ENCODE data around the gene ARMC7. TPM values are rescaled to one million over a fixed set of nuclear protein-coding genes. Genes with fewer than 3 reads are reported as not detected.
A peak's percentile ranks its signal among the peaks of the same experiment; 100 is the strongest.

ARMC7 gene
- total RNA-seq, 4 donors from 2014 or later: 8.2 to 41.1 (median 21.4) TPM

DNA sequence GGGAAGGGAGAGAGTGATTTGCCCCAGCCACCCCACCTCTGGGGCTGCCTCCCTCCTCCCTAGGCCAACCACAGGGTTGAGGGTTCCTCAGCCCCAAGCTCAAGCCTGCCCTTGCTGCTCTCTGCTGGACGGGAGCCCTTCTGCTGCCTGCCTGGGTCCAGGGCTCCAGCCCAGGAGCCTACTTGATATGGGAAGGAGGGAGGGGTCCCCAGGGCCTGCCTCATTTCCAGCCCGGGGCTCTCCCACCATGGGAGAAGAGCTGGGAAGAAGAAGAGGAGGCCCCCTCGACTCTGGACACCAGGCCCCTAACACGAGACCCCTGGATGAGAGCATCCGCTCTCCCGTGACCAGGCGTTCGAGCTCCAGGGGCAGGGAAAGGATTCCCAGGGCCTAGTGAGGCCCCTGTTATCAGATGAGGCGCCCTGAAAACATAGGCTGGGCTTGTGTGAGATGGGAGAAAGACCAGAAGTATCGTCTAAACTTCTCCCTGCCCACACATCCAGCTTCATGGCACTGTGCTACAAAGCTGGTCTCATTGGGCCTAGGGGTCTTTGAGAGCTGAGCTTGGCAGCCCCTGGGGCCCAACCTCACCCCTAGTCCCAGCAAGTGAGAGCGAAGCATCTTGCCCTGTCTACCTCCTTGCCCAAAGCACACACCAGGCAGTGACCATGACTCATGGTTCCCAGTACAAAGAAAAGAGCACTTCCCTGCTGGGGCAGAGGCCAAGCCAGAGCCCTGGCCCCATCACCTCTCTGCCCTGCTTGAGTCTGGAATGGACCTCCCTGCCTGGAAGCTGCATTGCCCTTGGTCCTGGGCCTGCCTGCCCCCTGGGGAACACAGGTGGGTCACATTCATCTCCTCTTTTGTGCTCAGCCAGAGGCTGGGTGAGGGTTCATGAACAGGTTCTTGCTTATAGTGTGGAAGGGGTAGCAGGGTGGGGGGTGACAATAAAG, 21.0 kb upstream of the ARMC7 start:
- 79% methylated on average over 10 of the region's 11 CpGs; no CpG with 5 or more reads in 1 of the 2 donors for WGBS, 2 donors (ENCODE audit: low coverage in 1 of 2)
- in situ Hi-C loops (cut with MboI; ENCODE audit: low pct_ligation_motif_present in 1 of 4, low pct_unique_long_range_greater_than_20kb in 1 of 4, low sequenced_read_pairs in 3 of 4): no loop called here
- no peaks in the 10 kb centered on the region for H3K36me3 ChIP-seq
- H3K9me3 ChIP-seq: no peaks in the 10 kb centered on the region
- intact Hi-C loops (cut with DNase I; ENCODE audit: low total_unique reads): no loop called here
- no peaks in the 10 kb centered on the region for H3K27me3 ChIP-seq
- TF ChIP-seq POLR2AphosphoS5 (IDR thresholded peaks at IDR 0.05) (peak in 2 of 3 donors; percentile 46 to 53), EP300 (IDR thresholded peaks at IDR 0.05; ENCODE audit: low read depth) (no peak)
- peak; percentile 50 for DNase-seq
- peaks cover 40 to 83% (median 59%) of the 10 kb centered on the region in 4 donors for H3K4me1 ChIP-seq
- peak overlapping the region; percentile 61 to 75 (median 64) for H3K4me3 ChIP-seq
- H3K27ac ChIP-seq: peak overlapping the region; percentile 96 to 98 (median 96)

DNA sequence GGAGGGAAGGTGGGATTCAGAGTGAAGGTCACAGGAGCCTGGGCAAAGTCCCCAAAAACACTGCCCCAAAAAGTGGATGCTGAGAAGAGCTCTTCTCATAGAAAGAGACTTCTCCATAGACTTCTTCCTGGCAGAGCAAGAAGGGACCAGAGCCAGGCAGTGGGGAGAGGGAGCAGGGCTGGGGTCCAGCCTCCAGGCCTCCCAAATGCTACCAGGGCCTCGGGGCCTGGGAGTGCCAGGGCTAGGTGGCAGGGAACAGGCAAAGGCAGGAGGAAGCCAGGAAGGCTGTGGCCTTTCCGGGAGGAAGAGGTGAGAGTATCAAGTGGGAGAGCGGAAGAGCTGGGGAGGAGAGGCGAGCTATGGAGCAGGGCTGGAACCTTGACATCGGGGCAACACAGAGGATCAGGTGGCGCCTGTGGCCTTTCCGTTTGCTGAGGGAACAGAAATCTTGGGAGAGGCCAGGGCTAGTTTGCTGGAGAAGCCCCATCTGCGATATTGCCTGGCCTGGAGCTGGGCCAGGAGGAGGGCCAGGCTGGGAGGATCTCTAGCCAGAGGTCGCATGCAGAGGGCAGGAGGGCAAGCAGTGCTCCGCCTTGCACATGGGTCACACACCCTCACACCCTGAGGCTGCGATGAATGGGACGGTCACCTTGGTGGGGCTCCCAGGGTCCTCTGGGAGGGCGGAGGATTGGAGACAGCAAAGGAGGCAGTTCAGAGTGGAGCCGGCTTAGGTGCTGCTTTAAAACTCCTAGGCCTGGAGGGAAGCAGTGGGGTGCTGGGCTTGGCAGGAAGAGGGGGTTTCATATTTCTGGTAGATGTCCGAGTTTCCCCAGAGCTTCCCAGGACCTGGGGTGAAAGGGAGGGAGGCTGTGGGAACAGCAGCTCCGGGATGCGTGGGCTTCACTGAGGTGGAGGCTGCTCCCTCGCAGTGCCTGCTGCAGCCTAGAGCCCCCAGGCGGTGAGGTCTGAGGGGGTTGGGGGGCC, 18.6 kb upstream of the ARMC7 start:
- H3K9me3 ChIP-seq: no peaks in the 10 kb centered on the region
- in situ Hi-C loops (cut with MboI; ENCODE audit: low pct_ligation_motif_present in 1 of 4, low pct_unique_long_range_greater_than_20kb in 1 of 4, low sequenced_read_pairs in 3 of 4): no loop called here
- intact Hi-C loops (cut with DNase I; ENCODE audit: low total_unique reads): no loop called here
- H3K27ac ChIP-seq: peak overlapping the region; percentile 90 to 97 (median 96)
- H3K27me3 ChIP-seq: no peaks in the 10 kb centered on the region
- DNase-seq: peak; percentile 75
- 45 to 56% methylated on average over 6 to 19 of the region's 19 CpGs for WGBS, 2 donors (ENCODE audit: low coverage in 1 of 2)
- no peaks in the 10 kb centered on the region for H3K36me3 ChIP-seq
- TF ChIP-seq EP300 (IDR thresholded peaks at IDR 0.05; ENCODE audit: low read depth) (no peak), POLR2A (IDR thresholded peaks at IDR 0.05) (peak; percentile 38), POLR2AphosphoS5 (IDR thresholded peaks at IDR 0.05) (peak in 2 of 3 donors; percentile 42 to 55)
- TF ChIP-seq, protein P1, sequence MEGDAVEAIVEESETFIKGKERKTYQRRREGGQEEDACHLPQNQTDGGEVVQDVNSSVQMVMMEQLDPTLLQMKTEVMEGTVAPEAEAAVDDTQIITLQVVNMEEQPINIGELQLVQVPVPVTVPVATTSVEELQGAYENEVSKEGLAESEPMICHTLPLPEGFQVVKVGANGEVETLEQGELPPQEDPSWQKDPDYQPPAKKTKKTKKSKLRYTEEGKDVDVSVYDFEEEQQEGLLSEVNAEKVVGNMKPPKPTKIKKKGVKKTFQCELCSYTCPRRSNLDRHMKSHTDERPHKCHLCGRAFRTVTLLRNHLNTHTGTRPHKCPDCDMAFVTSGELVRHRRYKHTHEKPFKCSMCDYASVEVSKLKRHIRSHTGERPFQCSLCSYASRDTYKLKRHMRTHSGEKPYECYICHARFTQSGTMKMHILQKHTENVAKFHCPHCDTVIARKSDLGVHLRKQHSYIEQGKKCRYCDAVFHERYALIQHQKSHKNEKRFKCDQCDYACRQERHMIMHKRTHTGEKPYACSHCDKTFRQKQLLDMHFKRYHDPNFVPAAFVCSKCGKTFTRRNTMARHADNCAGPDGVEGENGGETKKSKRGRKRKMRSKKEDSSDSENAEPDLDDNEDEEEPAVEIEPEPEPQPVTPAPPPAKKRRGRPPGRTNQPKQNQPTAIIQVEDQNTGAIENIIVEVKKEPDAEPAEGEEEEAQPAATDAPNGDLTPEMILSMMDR (IDR thresholded peaks at IDR 0.05): no peak
- H3K4me1 ChIP-seq: peaks cover 49 to 92% (median 75%) of the 10 kb centered on the region in 4 donors
- peak overlapping the region in 1 of 4 donors; percentile 9 for H3K4me3 ChIP-seq

DNA sequence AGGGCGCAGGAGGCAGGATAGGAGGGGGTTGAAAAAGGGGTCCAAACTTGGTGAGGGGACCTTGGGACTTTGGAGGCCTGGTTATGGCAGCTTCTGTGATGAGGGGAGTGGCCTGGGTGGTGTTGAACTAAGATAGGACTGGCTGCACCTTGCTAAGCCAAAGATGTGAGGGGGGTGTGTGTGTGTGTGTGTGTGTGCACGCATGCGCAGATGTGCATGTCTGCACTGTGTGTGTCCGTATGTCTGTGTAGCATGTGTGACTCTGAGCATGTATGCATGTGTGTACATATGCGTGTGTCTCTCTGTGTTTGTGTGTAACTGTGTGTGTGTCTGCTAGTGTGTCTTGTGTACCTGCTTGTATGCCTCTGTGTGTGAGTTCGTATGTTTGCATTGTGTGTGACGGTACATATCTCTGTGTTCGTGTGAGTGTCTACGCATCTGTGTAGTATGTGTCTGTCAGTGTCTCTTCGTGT, 17.9 kb upstream of the ARMC7 start:
- intact Hi-C loops (cut with DNase I; ENCODE audit: low total_unique reads): no loop called here
- Histone ChIP-seq H3K4me3 (peak overlapping the region in 1 of 4 donors; percentile 9), H3K4me1 (peaks cover 49 to 90% (median 76%) of the 10 kb centered on the region in 4 donors), H3K27ac (peak overlapping the region; percentile 90 to 97 (median 96)), H3K9me3 (no peaks in the 10 kb centered on the region), H3K27me3 (no peaks in the 10 kb centered on the region), H3K36me3 (no peaks in the 10 kb centered on the region)
- TF ChIP-seq POLR2AphosphoS5 (IDR thresholded peaks at IDR 0.05) (peak in 1 of 3 donors; percentile 51), EP300 (IDR thresholded peaks at IDR 0.05; ENCODE audit: low read depth) (no peak)
- TF ChIP-seq, protein P1 (IDR thresholded peaks at IDR 0.05): peak in 1 of 5 experiments; percentile 8
- in situ Hi-C loops (cut with MboI; ENCODE audit: low pct_ligation_motif_present in 1 of 4, low pct_unique_long_range_greater_than_20kb in 1 of 4, low sequenced_read_pairs in 3 of 4): no loop called here
- 60 to 83% methylated on average over 1 to 10 of the region's 10 CpGs for WGBS, 2 donors (ENCODE audit: low coverage in 1 of 2)
- peak; percentile 78 for DNase-seq

DNA sequence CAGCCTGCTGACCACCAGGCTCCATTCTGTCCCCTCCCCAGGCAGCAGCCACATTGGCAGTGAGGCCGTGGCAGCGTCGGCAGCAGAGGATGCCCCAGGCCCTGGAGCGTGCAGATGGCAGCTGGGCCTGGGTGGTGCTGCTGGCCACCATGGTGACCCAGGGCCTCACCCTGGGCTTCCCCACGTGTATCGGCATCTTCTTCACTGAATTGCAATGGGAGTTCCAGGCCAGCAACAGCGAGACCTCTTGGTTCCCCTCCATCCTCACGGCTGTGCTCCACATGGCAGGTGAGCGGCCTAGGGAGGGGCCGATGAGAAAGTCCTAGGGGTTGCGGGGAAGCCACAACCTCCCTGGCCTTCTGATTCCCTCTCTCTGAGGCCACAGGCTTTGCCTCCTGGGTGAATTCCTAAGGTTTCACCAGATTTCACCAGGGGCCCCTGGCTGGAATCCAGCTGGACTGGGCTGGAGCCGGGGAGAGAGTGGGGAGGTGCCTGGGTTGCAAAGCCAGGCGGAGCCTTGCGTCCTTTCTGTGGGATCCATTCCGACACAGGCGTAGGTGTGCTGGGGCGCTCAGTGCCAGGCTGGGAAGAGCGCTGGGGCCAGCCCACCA, 16.1 kb upstream of the ARMC7 start:
- TF ChIP-seq EP300 (IDR thresholded peaks at IDR 0.05; ENCODE audit: low read depth) (no peak), POLR2A (IDR thresholded peaks at IDR 0.05) (no peak), POLR2AphosphoS5 (IDR thresholded peaks at IDR 0.05) (no peak)
- TF ChIP-seq, protein P1 (IDR thresholded peaks at IDR 0.05): no peak
- in situ Hi-C loops (cut with MboI; ENCODE audit: low pct_ligation_motif_present in 1 of 4, low pct_unique_long_range_greater_than_20kb in 1 of 4, low sequenced_read_pairs in 3 of 4): no loop called here
- no peak overlapping the region for H3K4me3 ChIP-seq
- H3K27me3 ChIP-seq: no peaks in the 10 kb centered on the region
- no peak for DNase-seq
- H3K4me1 ChIP-seq: peaks cover 37 to 76% (median 61%) of the 10 kb centered on the region in 4 donors
- intact Hi-C loops (cut with DNase I; ENCODE audit: low total_unique reads): no loop called here
- H3K36me3 ChIP-seq: no peaks in the 10 kb centered on the region
- peak overlapping the region; percentile 90 to 97 (median 96) for H3K27ac ChIP-seq
- no peaks in the 10 kb centered on the region for H3K9me3 ChIP-seq
- WGBS, 2 donors (ENCODE audit: low coverage in 1 of 2): 83 to 97% methylated on average over 1 to 13 of the region's 18 CpGs
